H9 (cell line): ENCODE measurements around the gene C1orf116. TPM values are rescaled to one million over a fixed set of nuclear protein-coding genes. Genes with fewer than 3 reads are reported as not detected.

ENCODE experiments used
- DNase-seq: peaks from one replicate; pipeline ENCODE4 v3.0.0-alpha.2; 2017
- H2AFZ ChIP-seq: one replicate; pipeline ENCODE4 v1.6.1; 2013; ENCODE audit warnings: mild to moderate bottlenecking, low read length, control low read depth, moderate library complexity
- H2AK5ac ChIP-seq: 2 replicates; pipeline ENCODE4 v1.6.1; 2013; ENCODE audit warnings: low read length, control low read depth, mixed read lengths; ENCODE audit not compliant: insufficient read length
- H2BK120ac ChIP-seq: one replicate; pipeline ENCODE4 v1.6.1; 2013; ENCODE audit warnings: low read depth, mild to moderate bottlenecking, low read length, control low read depth, inconsistent platforms; ENCODE audit not compliant: poor library complexity, severe bottlenecking
- H2BK12ac ChIP-seq: 2 replicates; pipeline ENCODE4 v1.6.1; 2013; ENCODE audit warnings: low read length, control low read depth, mixed read lengths, low read depth; ENCODE audit not compliant: insufficient read length
- H2BK15ac ChIP-seq: 2 replicates; pipeline ENCODE4 v1.6.1; 2013; ENCODE audit warnings: low read depth, low read length, control low read depth
- H2BK20ac ChIP-seq: one replicate; pipeline ENCODE4 v1.6.1; 2013; ENCODE audit warnings: low read depth, mild to moderate bottlenecking, low read length, control low read depth, inconsistent platforms; ENCODE audit not compliant: poor library complexity, severe bottlenecking
- H2BK5ac ChIP-seq: 2 replicates; pipeline ENCODE4 v1.6.1; 2013; ENCODE audit warnings: low read length, control low read depth, mixed read lengths; ENCODE audit not compliant: insufficient read length
- H3K14ac ChIP-seq: 2 replicates; pipeline ENCODE4 v1.6.1; 2013; ENCODE audit warnings: low read length, control low read depth; ENCODE audit not compliant: insufficient read depth
- H3K18ac ChIP-seq: 2 replicates; pipeline ENCODE4 v1.6.1; 2013; ENCODE audit warnings: low read depth, mild to moderate bottlenecking, mixed read lengths, low read length, control low read depth; ENCODE audit not compliant: insufficient read length
- H3K23ac ChIP-seq: 2 replicates; pipeline ENCODE4 v1.6.1; 2013; ENCODE audit warnings: low read length, control low read depth, mixed read lengths, low read depth; ENCODE audit not compliant: insufficient read length
- H3K23me2 ChIP-seq: 2 replicates; pipeline ENCODE4 v1.6.1; 2013; ENCODE audit warnings: low read depth, mild to moderate bottlenecking, mixed read lengths, low read length, control low read depth; ENCODE audit not compliant: insufficient read length, poor library complexity, severe bottlenecking
- H3K27ac ChIP-seq: 2 replicates; pipeline ENCODE4 v1.5.1; 2013; ENCODE audit warnings: low read length, control low read depth, mixed read lengths, low read depth; ENCODE audit not compliant: insufficient read length
- H3K27me3 ChIP-seq: 2 replicates; pipeline ENCODE4 v1.6.1; 2013; ENCODE audit warnings: low read length, control low read depth, inconsistent platforms; ENCODE audit not compliant: insufficient read depth
- H3K4ac ChIP-seq: 2 replicates; pipeline ENCODE4 v1.6.1; 2013; ENCODE audit warnings: low read depth, mild to moderate bottlenecking, control low read depth, inconsistent platforms, low read length, moderate library complexity
- H3K4me1 ChIP-seq: 2 replicates; pipeline ENCODE4 v1.6.1; 2013; ENCODE audit warnings: low read length, control low read depth, inconsistent platforms; ENCODE audit not compliant: insufficient read depth
- H3K4me2 ChIP-seq: 2 replicates; pipeline ENCODE4 v1.6.1; 2013; ENCODE audit warnings: low read length, control low read depth, mixed read lengths; ENCODE audit not compliant: insufficient read length, insufficient read depth
- H3K56ac ChIP-seq: 2 replicates; pipeline ENCODE4 v1.6.1; 2013; ENCODE audit warnings: low read depth, mild to moderate bottlenecking, mixed read lengths, low read length, control low read depth; ENCODE audit not compliant: insufficient read length
- H3K79me1 ChIP-seq: 2 replicates; pipeline ENCODE4 v1.6.1; 2013; ENCODE audit warnings: low read depth, mild to moderate bottlenecking, moderate library complexity, low read length, control low read depth, inconsistent platforms; ENCODE audit not compliant: insufficient read depth, poor library complexity, severe bottlenecking
- H3K79me2 ChIP-seq: 2 replicates; pipeline ENCODE4 v1.6.1; 2013; ENCODE audit warnings: low read length, control low read depth, inconsistent platforms; ENCODE audit not compliant: insufficient read depth
- H3K9ac ChIP-seq: 2 replicates; pipeline ENCODE4 v1.6.1; 2013; ENCODE audit warnings: low read length, control low read depth, mixed read lengths; ENCODE audit not compliant: insufficient read length; ENCODE audit errors: extremely low read depth
- H3K9me3 ChIP-seq: one replicate; pipeline ENCODE4 v1.6.1; 2013; ENCODE audit warnings: low read depth, low read length, inconsistent platforms; ENCODE audit not compliant: control insufficient read depth
- H3T11ph ChIP-seq: one replicate; pipeline ENCODE4 v1.6.1; 2013; ENCODE audit warnings: mild to moderate bottlenecking, low read length, control low read depth, inconsistent platforms
- H4K20me1 ChIP-seq: one replicate; pipeline ENCODE4 v1.6.1; 2013; ENCODE audit not compliant: control insufficient read depth, insufficient read length, insufficient read depth
- H4K5ac ChIP-seq: 2 replicates; pipeline ENCODE4 v1.6.1; 2013; ENCODE audit warnings: low read depth, mild to moderate bottlenecking, mixed read lengths, low read length, control low read depth; ENCODE audit not compliant: insufficient read length
- H4K8ac ChIP-seq: replicated peaks from 2 replicates; pipeline ENCODE4 v1.6.1; 2013; ENCODE audit warnings: low read length, control low read depth, mixed read lengths, low read depth; ENCODE audit not compliant: insufficient read length
- H4K91ac ChIP-seq: 2 replicates; pipeline ENCODE4 v1.6.1; 2013; ENCODE audit warnings: low read depth, mild to moderate bottlenecking, moderate library complexity, mixed read lengths, low read length, control low read depth; ENCODE audit not compliant: insufficient read length
- H3K27ac Mint-ChIP-seq, 3 experiments: 2 replicates in 2 of 3; 3 replicates in 1 of 3; pipeline ENCODE4 v1.8.0; 2020 to 2021; ENCODE audit warnings: mixed read lengths in 3 of 3, mild to moderate bottlenecking in 1 of 3, moderate library complexity in 1 of 3
- H3K27me3 Mint-ChIP-seq: 2 replicates; pipeline ENCODE4 v1.8.0; 2021; ENCODE audit warnings: low read depth, mild to moderate bottlenecking, moderate library complexity, mixed read lengths
- H3K36me3 Mint-ChIP-seq, 3 experiments: 2 replicates in 2 of 3; 3 replicates in 1 of 3; pipeline ENCODE4 v1.8.0; 2020 to 2021; ENCODE audit warnings: low read depth in 3 of 3, mixed read lengths in 3 of 3; ENCODE audit not compliant: insufficient read depth in 1 of 3
- H3K4me1 Mint-ChIP-seq, 2 experiments: 2 replicates each; pipeline ENCODE4 v1.8.0; 2020; ENCODE audit warnings: mixed read lengths in 2 of 2
- H3K4me3 Mint-ChIP-seq, 2 experiments: 2 replicates in 1 of 2; 3 replicates in 1 of 2; pipeline ENCODE4 v1.8.0; 2020 to 2021; ENCODE audit warnings: mild to moderate bottlenecking in 2 of 2, mixed read lengths in 2 of 2, moderate library complexity in 1 of 2
- H3K9me3 Mint-ChIP-seq, 2 experiments: 2 replicates in 1 of 2; 3 replicates in 1 of 2; pipeline ENCODE4 v1.8.0; 2020; ENCODE audit warnings: mild to moderate bottlenecking in 2 of 2, mixed read lengths in 2 of 2, moderate library complexity in 1 of 2
- CTCF ChIP-seq: fragments of 200-600 bp; sonication (generic); conservative IDR thresholded peaks from 3 replicates; pipeline ENCODE4 v1.8.0; 2021; ENCODE audit warnings: antibody characterized with exemption, mild to moderate bottlenecking
- WGBS: extraction: QIAGEN DNeasy Blood & Tissue Kit; methylation state at CpG from one replicate; pipeline ENCODE4 v1.1.7; 2013; ENCODE audit warnings: missing lambda C conversion rate, low lambda C conversion rate, mixed read lengths; ENCODE audit not compliant: insufficient read length; ENCODE audit errors: extremely low coverage; 5-methylcytosine and 5-hydroxymethylcytosine counted together
- total RNA-seq: library from RNA; stranded (reverse); gene quantifications from 2 replicates; pipeline ENCODE4 v1.2.1, GENCODE V29; 2021

The C1orf116 gene
- total RNA-seq, 1 experiment from 2014 or later: 0.48 TPM

GRCh38 chr1:207048041-207048440, 15.5 kb upstream of the C1orf116 start:
- H3K27me3 Mint-ChIP-seq: no peaks in the 10 kb centered on the region
- H2BK20ac ChIP-seq: no peak overlapping the region
- H2BK120ac ChIP-seq: no peak overlapping the region
- H4K8ac ChIP-seq: no peak overlapping the region
- no peak overlapping the region for H3K4ac ChIP-seq
- peaks cover 40 to 42% of the 10 kb centered on the region in 2 experiments for H3K4me1 Mint-ChIP-seq
- H2AFZ ChIP-seq: no peak overlapping the region
- H3K27ac ChIP-seq: no peak overlapping the region
- H2BK12ac ChIP-seq: no peak overlapping the region
- no peaks in the 10 kb centered on the region; a peak in 1 of 5 replicates for H3K9me3 Mint-ChIP-seq
- H3K27ac Mint-ChIP-seq: no peak overlapping the region; a peak in 1 of 7 replicates
- no peak overlapping the region for H2BK15ac ChIP-seq
- no peak overlapping the region for H3T11ph ChIP-seq
- H3K9ac ChIP-seq: no peak overlapping the region
- H4K5ac ChIP-seq: no peak overlapping the region
- no peak overlapping the region for H3K23ac ChIP-seq
- no peak overlapping the region for H4K91ac ChIP-seq
- no peak overlapping the region for H3K4me2 ChIP-seq
- H3K18ac ChIP-seq: no peak overlapping the region
- H3K4me3 Mint-ChIP-seq: no peak overlapping the region
- no peaks in the 10 kb centered on the region for H3K27me3 ChIP-seq
- H3K23me2 ChIP-seq: peaks cover 7% of the 10 kb centered on the region
- no peak overlapping the region for H2BK5ac ChIP-seq
- peaks cover 13 to 28% (median 20%) of the 10 kb centered on the region in 3 experiments; a peak in 6 of 7 replicates for H3K36me3 Mint-ChIP-seq
- H3K9me3 ChIP-seq: no peaks in the 10 kb centered on the region
- no peaks in the 10 kb centered on the region for H3K79me1 ChIP-seq
- no peak for TF ChIP-seq CTCF
- H2AK5ac ChIP-seq: no peak overlapping the region
- peaks cover 10% of the 10 kb centered on the region; the same call in 1 of the 2 replicates for H3K79me2 ChIP-seq
- DNase-seq: no peak
- H3K56ac ChIP-seq: no peak overlapping the region
- H4K20me1 ChIP-seq: no peaks in the 10 kb centered on the region
- no CpG with 5 or more reads among the region's 6 CpGs for WGBS
- peaks cover 3% of the 10 kb centered on the region; the same call in 1 of the 2 replicates for H3K4me1 ChIP-seq
- no peak overlapping the region for H3K14ac ChIP-seq
